Gastrocnemius medialis (tissue), 4 donors: ENCODE measurements around the gene TEP1.

Source experiments
- POLR2A ChIP-seq, 2 donors: fragments of 450-650 bp; IDR thresholded peaks; one replicate each; pipeline ENCODE4 v1.6.1; 2017; ENCODE audit warnings: antibody characterized with exemption in 2 of 2, mild to moderate bottlenecking in 2 of 2, moderate library complexity in 2 of 2
- TF ChIP-seq, protein P1 (sequence below), 5 experiments: fragments of 450-650 bp in 3 of 5; fragments of 200-600 bp in 2 of 5; sonication (generic) in 2 of 5; IDR thresholded peaks in 4 of 5; conservative IDR thresholded peaks in 1 of 5; 1 replicate in 4 of 5; 2 replicates in 1 of 5; pipeline ENCODE4 v1.5.1; 2016 to 2019; ENCODE audit warnings: antibody characterized with exemption in 5 of 5, mild to moderate bottlenecking in 3 of 5, moderate library complexity in 3 of 5

DNA sequence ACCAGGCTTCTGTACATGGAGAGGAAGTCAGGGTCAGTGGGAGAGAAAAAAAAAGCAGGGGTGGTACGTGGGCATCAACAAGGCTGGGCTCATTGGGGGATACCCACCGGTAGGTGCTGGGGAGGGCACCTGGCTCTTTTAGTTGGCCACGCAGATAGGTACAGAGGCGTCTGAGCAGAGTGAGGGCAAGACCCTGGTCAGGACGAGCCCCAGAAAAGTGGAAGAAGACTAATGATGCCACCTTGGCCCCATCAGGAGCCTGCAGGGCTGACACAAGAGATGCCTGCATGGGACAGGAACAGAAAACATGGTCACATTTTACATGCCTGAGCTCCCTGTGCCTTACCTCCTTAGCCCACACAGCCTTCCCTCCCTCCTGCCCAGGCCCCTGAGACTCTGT is 29.7 kb downstream of the TEP1 start:
- TF ChIP-seq, protein P1, sequence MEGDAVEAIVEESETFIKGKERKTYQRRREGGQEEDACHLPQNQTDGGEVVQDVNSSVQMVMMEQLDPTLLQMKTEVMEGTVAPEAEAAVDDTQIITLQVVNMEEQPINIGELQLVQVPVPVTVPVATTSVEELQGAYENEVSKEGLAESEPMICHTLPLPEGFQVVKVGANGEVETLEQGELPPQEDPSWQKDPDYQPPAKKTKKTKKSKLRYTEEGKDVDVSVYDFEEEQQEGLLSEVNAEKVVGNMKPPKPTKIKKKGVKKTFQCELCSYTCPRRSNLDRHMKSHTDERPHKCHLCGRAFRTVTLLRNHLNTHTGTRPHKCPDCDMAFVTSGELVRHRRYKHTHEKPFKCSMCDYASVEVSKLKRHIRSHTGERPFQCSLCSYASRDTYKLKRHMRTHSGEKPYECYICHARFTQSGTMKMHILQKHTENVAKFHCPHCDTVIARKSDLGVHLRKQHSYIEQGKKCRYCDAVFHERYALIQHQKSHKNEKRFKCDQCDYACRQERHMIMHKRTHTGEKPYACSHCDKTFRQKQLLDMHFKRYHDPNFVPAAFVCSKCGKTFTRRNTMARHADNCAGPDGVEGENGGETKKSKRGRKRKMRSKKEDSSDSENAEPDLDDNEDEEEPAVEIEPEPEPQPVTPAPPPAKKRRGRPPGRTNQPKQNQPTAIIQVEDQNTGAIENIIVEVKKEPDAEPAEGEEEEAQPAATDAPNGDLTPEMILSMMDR (IDR thresholded peaks at IDR 0.05 in 4 of 5, conservative IDR thresholded peaks at IDR 0.05 in 1 of 5), result no peak
- TF ChIP-seq POLR2A (IDR thresholded peaks at IDR 0.05), result no peak
